HepG2 (cell line): Measurements from ENCODE around the gene ARHGAP31. TPM values are rescaled to one million over a fixed set of nuclear protein-coding genes. Genes with fewer than 3 reads are reported as not detected.

Experiments used
- ATAC-seq: fragments of 200-7000 bp; cut with Tn5 transposase; 3 replicates; pipeline ENCODE4 v1.9.1; 2020; ENCODE audit warnings: mild to moderate bottlenecking, moderate library complexity
- BruUV-seq: library from RNA; stranded (reverse); fragments of 400-500 nt; replicated peaks from 2 replicates; lab custom pipeline; 2021; lab: Mats Ljungman, UMichigan
- CTCF ChIA-PET: fragments of 300-600 bp; formaldehyde crosslinking; extraction: SDS; loops from one replicate; lab custom pipeline; 2021; ENCODE audit warnings: low total read pairs, inconsistent platforms, low intra/inter-chr PET ratio; lab: Yijun Ruan, JAX
- POLR2A ChIA-PET: fragments of 350-600 bp; sonication (Branson Sonifier 250); formaldehyde crosslinking; loops from one replicate; lab custom pipeline; 2020; ENCODE audit warnings: antibody characterized with exemption, inconsistent platforms; lab: Yijun Ruan, JAX
- DNase-seq: peaks from one replicate; pipeline ENCODE4 v3.0.0-alpha.2; 2015; ENCODE audit warnings: low spot score
- FAIRE-seq: peaks from 3 replicates; lab custom pipeline; 2011; peaks lifted over from hg19 to GRCh38; lab: Jason Lieb, UNC
- H2AFZ ChIP-seq: one replicate; pipeline ENCODE4 v1.6.1; 2011; ENCODE audit warnings: low read length, inconsistent platforms
- H3K27ac ChIP-seq: fragments of 300-600 bp; 3 replicates; pipeline ENCODE4 v1.8.0; 2011; ENCODE audit warnings: mixed run types, mild to moderate bottlenecking, mixed read lengths, low read length, inconsistent platforms; ENCODE audit not compliant: insufficient read depth; ENCODE audit errors: extremely low read length
- H3K27me3 ChIP-seq, 2 experiments: fragments of 200-600 bp in 1 of 2; 2 replicates in 1 of 2; 3 replicates in 1 of 2; pipeline versions ENCODE4 v1.6.0 to v1.8.0; 2011; ENCODE audit warnings: low read length in 2 of 2, mild to moderate bottlenecking in 2 of 2, moderate library complexity in 2 of 2, inconsistent platforms in 1 of 2; ENCODE audit not compliant: insufficient read depth in 2 of 2, control insufficient read depth in 1 of 2
- H3K36me3 ChIP-seq, 2 experiments: fragments of 200-600 bp in 1 of 2; replicated peaks in 1 of 2; 2 replicates in 1 of 2; 3 replicates in 1 of 2; pipeline versions ENCODE4 v1.5.1 to v1.8.0; 2011; ENCODE audit warnings: low read length in 2 of 2, inconsistent platforms in 1 of 2; ENCODE audit not compliant: insufficient read depth in 2 of 2, control insufficient read depth in 1 of 2
- H3K4me1 ChIP-seq: 2 replicates; pipeline ENCODE4 v1.5.1; 2012; ENCODE audit warnings: low read length, inconsistent platforms; ENCODE audit not compliant: insufficient read depth
- H3K4me2 ChIP-seq: 2 replicates; pipeline ENCODE4 v1.6.0; 2011; ENCODE audit warnings: low read depth, low read length, inconsistent platforms
- H3K4me3 ChIP-seq, 3 experiments: fragments of 200-600 bp in 1 of 3; sonication (generic), shearing (Covaris generic) in 1 of 3; replicated peaks in 1 of 3; 2 replicates each; pipeline ENCODE4 v1.5.1; 2011 to 2016; ENCODE audit warnings: low read length in 3 of 3, inconsistent platforms in 2 of 3, low read depth in 2 of 3, mild to moderate bottlenecking in 2 of 3, control low read depth in 1 of 3, mixed read lengths in 1 of 3; ENCODE audit not compliant: insufficient read depth in 1 of 3
- H3K79me2 ChIP-seq: one replicate; pipeline ENCODE4 v1.6.1; 2011; ENCODE audit warnings: low read length, inconsistent platforms; ENCODE audit not compliant: insufficient read depth
- H3K9ac ChIP-seq: 2 replicates; pipeline ENCODE4 v1.6.0; 2011; ENCODE audit warnings: mild to moderate bottlenecking, low read depth, low read length, inconsistent platforms; ENCODE audit not compliant: insufficient read depth
- H3K9me3 ChIP-seq: 2 replicates; pipeline ENCODE4 v1.5.1; 2012; ENCODE audit warnings: mild to moderate bottlenecking, low read length
- H4K20me1 ChIP-seq: 2 replicates; pipeline ENCODE4 v1.6.0; 2011; ENCODE audit warnings: inconsistent platforms, mild to moderate bottlenecking, low read length, moderate library complexity; ENCODE audit not compliant: insufficient read depth
- CENPX ChIP-seq: sonication (generic); formaldehyde crosslinking; IDR thresholded peaks from 2 replicates; pipeline ENCODE4 v1.9.0; 2021; ENCODE audit warnings: mild to moderate bottlenecking, missing genetic modification reagents, moderate library complexity
- FOXO1 ChIP-seq: sonication (generic); formaldehyde crosslinking; IDR thresholded peaks from 2 replicates; pipeline ENCODE4 v1.4.0; 2020; ENCODE audit warnings: missing genetic modification reagents
- MAFF ChIP-seq: IDR thresholded peaks from 2 replicates; pipeline ENCODE4 v1.6.1; 2011; ENCODE audit warnings: low read depth, low read length, improper control_type of control experiment
- MAFK ChIP-seq, 2 experiments: IDR thresholded peaks in 1 of 2; conservative IDR thresholded peaks in 1 of 2; 2 replicates each; pipeline ENCODE4 v1.6.1; 2011; ENCODE audit warnings: improper control_type of control experiment in 2 of 2, low read length in 2 of 2
- RBFOX2 ChIP-seq: fragments of 200-400 bp; formaldehyde crosslinking; IDR thresholded peaks from 2 replicates; pipeline ENCODE4 v1.6.1; 2017; ENCODE audit warnings: low read depth, mild to moderate bottlenecking, low read length
- SNAPC2 ChIP-seq: sonication (generic); formaldehyde crosslinking; IDR thresholded peaks from 2 replicates; pipeline ENCODE4 v1.8.1; 2022; ENCODE audit warnings: mild to moderate bottlenecking, missing genetic modification reagents
- XRCC5 ChIP-seq: fragments of 200-400 bp; formaldehyde crosslinking; optimal IDR thresholded peaks from 2 replicates; pipeline ENCODE3; 2017; ENCODE audit warnings: mild to moderate bottlenecking, low read length
- ZNF407 ChIP-seq: sonication (generic); formaldehyde crosslinking; IDR thresholded peaks from one replicate; pipeline ENCODE4 v1.5.1; 2020; ENCODE audit warnings: mild to moderate bottlenecking, missing genetic modification reagents; ENCODE audit errors: not compliant biosample characterization
- ZNF605 ChIP-seq: sonication (generic); formaldehyde crosslinking; IDR thresholded peaks from 2 replicates; pipeline ENCODE4 v1.8.0; 2022; ENCODE audit warnings: mild to moderate bottlenecking, missing genetic modification reagents
- ZSCAN30 ChIP-seq: sonication (generic); formaldehyde crosslinking; IDR thresholded peaks from 2 replicates; pipeline ENCODE4 v1.5.0; 2020; ENCODE audit warnings: mild to moderate bottlenecking, missing genetic modification reagents
- WGBS: methylation state at CpG from one replicate; pipeline ENCODE4 v1.1.6; 2017; ENCODE audit warnings: low lambda C conversion rate; 5-methylcytosine and 5-hydroxymethylcytosine counted together
- in situ Hi-C: cut with HindIII; loops from 2 replicates; pipeline ENCODE4 v1.10.0; 2017; ENCODE audit warnings: low pct_unique_long_range_greater_than_20kb; ENCODE audit not compliant: extremely low pct_ligation_motif_present
- intact Hi-C: fragments of 100-400 bp; cut with micrococcal nuclease; formaldehyde crosslinking; loops from one replicate; pipeline ENCODE4 v1.10.0; 2022; ENCODE audit not compliant: unreplicated experiment
- polyA plus RNA-seq, 8 experiments: library from polyadenylated mRNA; depleted of rRNA in 3 of 8; stranded (reverse) in 7 of 8; unstranded in 1 of 8; fragments of >200 nt; fragmentation: Illumina TruSeq in 4 of 8; extraction: Trizol in 4 of 8; gene quantifications; 2 replicates each; pipeline versions ENCODE4 v1.2.1 to v1.2.3, GENCODE V29; 2011 to 2016; ENCODE audit warnings: low read depth in 4 of 8, missing spikeins in 1 of 8, mixed read lengths in 1 of 8; ENCODE audit not compliant: insufficient read depth in 1 of 8
- total RNA-seq, 5 experiments: library from RNA; depleted of rRNA; stranded (reverse); fragments of >200 nt; fragmentation: Illumina TruSeq; extraction: Trizol; gene quantifications; 2 replicates each; pipeline ENCODE4 v1.2.3, GENCODE V29; 2016; ENCODE audit warnings: low read depth in 1 of 5

Gene ARHGAP31
- total and polyA plus RNA-seq, 2 of the 13 experiments (the other 11 are each of a cell fraction or from before 2014, with no cell fraction given), result not detected

GRCh38 chr3:119330858-119331257 is 36.7 kb downstream of the ARHGAP31 start:
- TF ChIP-seq XRCC5 (no peak), FOXO1 (CRISPR knock-in tag) (no peak), ZNF407 (CRISPR knock-in tag) (no peak), MAFF (0 out of 2 replicates have a peak, but pooled peaks have one; percentile 27), CENPX (CRISPR knock-in tag) (no peak), ZNF605 (no peak), SNAPC2 (CRISPR knock-in tag) (no peak), RBFOX2 (no peak), MAFK (conservative IDR thresholded peaks at IDR 0.05 in 1 of 2, IDR thresholded peaks at IDR 0.05 in 1 of 2; ENCODE audit: low read length in 2 of 2) (peak; percentile 48 to 60; a peak in 2 of 4 replicates), ZSCAN30 (CRISPR knock-in tag) (no peak)
- TF ChIP-seq, all 625 proteins: peak for 2
- in situ Hi-C loops, result no loop called here
- CTCF ChIA-PET, result no interaction called here
- POLR2A ChIA-PET, result no interaction called here
- H3K4me3 ChIP-seq, result no peak overlapping the region
- peaks cover 16% of the 10 kb centered on the region for H3K4me1 ChIP-seq
- 55% methylated on average over 4 of the region's 4 CpGs for WGBS
- H3K9me3 ChIP-seq, result no peaks in the 10 kb centered on the region
- H3K27me3 ChIP-seq, result no peaks in the 10 kb centered on the region; a peak in 1 of 5 replicates
- FAIRE-seq (no peak), DNase-seq (no peak), ATAC-seq (no peak)
- no peak overlapping the region for H3K4me2 ChIP-seq
- H3K79me2 ChIP-seq, result no peaks in the 10 kb centered on the region
- no peak overlapping the region for H3K27ac ChIP-seq
- H4K20me1 ChIP-seq, result no peaks in the 10 kb centered on the region
- intact Hi-C loops, result no loop called here
- BruUV-seq, result no TSS peak
- no peaks in the 10 kb centered on the region for H3K36me3 ChIP-seq
- no peak overlapping the region for H3K9ac ChIP-seq
- H2AFZ ChIP-seq, result no peak overlapping the region
